ENCODE measurements around the gene DSP.

DSP gene

GRCh38 chr6:7546896-7547295 lies 5.4 kb downstream of the DSP start:
- H3K4me3 ChIP-seq (ENCODE audit: low read length in 2 of 2): no peak overlapping the region
- peaks cover 19 to 21% of the 10 kb centered on the region in 2 donors for H3K27me3 ChIP-seq (ENCODE audit: control insufficient read depth in 1 of 2, insufficient read depth in 2 of 2, low read length in 2 of 2)
- H3K27ac ChIP-seq (ENCODE audit: low read length): no peak overlapping the region
- no peaks in the 10 kb centered on the region for H3K9me3 ChIP-seq (ENCODE audit: control insufficient read depth in 2 of 2, low read length in 2 of 2)
- peaks cover 9% of the 10 kb centered on the region for H3K4me1 ChIP-seq (ENCODE audit: control insufficient read depth, insufficient read depth, low read length)
- H3K9ac ChIP-seq (ENCODE audit: low read length in 2 of 2): no peak overlapping the region
- H3K36me3 ChIP-seq (ENCODE audit: control insufficient read depth in 2 of 2, insufficient read depth in 2 of 2, low read length in 2 of 2): no peaks in the 10 kb centered on the region

- Histone ChIP-seq H3K9ac (ENCODE audit: low read length in 2 of 2) (no peak overlapping the region), H3K27me3 (ENCODE audit: control insufficient read depth in 1 of 2, insufficient read depth in 2 of 2, low read length in 2 of 2) (peaks cover 15 to 17% of the 10 kb centered on the region in 2 donors)
Observed at GRCh38 chr6:7547315-7547714, 5.8 kb downstream of the DSP start.

GRCh38 chr6:7550433-7550801 lies 8.9 kb downstream of the DSP start:
- no peaks in the 10 kb centered on the region for H3K4me1 ChIP-seq (ENCODE audit: control insufficient read depth, insufficient read depth, low read length)

More at GRCh38 chr6:7547315-7547714, 5.8 kb downstream of the DSP start:
- no peaks in the 10 kb centered on the region for H3K36me3 ChIP-seq (ENCODE audit: control insufficient read depth in 2 of 2, insufficient read depth in 2 of 2, low read length in 2 of 2)
- no peak overlapping the region for H3K27ac ChIP-seq (ENCODE audit: low read length)
- peaks cover 5% of the 10 kb centered on the region for H3K4me1 ChIP-seq (ENCODE audit: control insufficient read depth, insufficient read depth, low read length)
- H3K4me3 ChIP-seq (ENCODE audit: low read length in 2 of 2): no peak overlapping the region
- H3K9me3 ChIP-seq (ENCODE audit: control insufficient read depth in 2 of 2, low read length in 2 of 2): no peaks in the 10 kb centered on the region

GRCh38 chr6:7554533-7555275 lies 13.2 kb downstream of the DSP start:
- no peaks in the 10 kb centered on the region for H3K9me3 ChIP-seq (ENCODE audit: control insufficient read depth in 2 of 2, low read length in 2 of 2)
- H3K9ac ChIP-seq (ENCODE audit: low read length in 2 of 2): no peak overlapping the region
- no peak overlapping the region for H3K4me3 ChIP-seq (ENCODE audit: low read length in 2 of 2)
- peaks cover 5 to 8% of the 10 kb centered on the region in 2 donors for H3K27me3 ChIP-seq (ENCODE audit: control insufficient read depth in 1 of 2, insufficient read depth in 2 of 2, low read length in 2 of 2)
- H3K27ac ChIP-seq (ENCODE audit: low read length): no peak overlapping the region
- no peaks in the 10 kb centered on the region for H3K36me3 ChIP-seq (ENCODE audit: control insufficient read depth in 2 of 2, insufficient read depth in 2 of 2, low read length in 2 of 2)
- no peaks in the 10 kb centered on the region for H3K4me1 ChIP-seq (ENCODE audit: control insufficient read depth, insufficient read depth, low read length)

More at GRCh38 chr6:7550433-7550801, 8.9 kb downstream of the DSP start:
- Histone ChIP-seq H3K9ac (ENCODE audit: low read length in 2 of 2) (no peak overlapping the region), H3K27me3 (ENCODE audit: control insufficient read depth in 1 of 2, insufficient read depth in 2 of 2, low read length in 2 of 2) (peaks cover 7 to 9% of the 10 kb centered on the region in 2 donors), H3K27ac (ENCODE audit: low read length) (no peak overlapping the region), H3K9me3 (ENCODE audit: control insufficient read depth in 2 of 2, low read length in 2 of 2) (no peaks in the 10 kb centered on the region), H3K36me3 (ENCODE audit: control insufficient read depth in 2 of 2, insufficient read depth in 2 of 2, low read length in 2 of 2) (no peaks in the 10 kb centered on the region), H3K4me3 (ENCODE audit: low read length in 2 of 2) (no peak overlapping the region)

GRCh38 chr6:7555671-7556070 lies 14.2 kb downstream of the DSP start:
- Histone ChIP-seq H3K9me3 (ENCODE audit: control insufficient read depth in 2 of 2, low read length in 2 of 2) (no peaks in the 10 kb centered on the region), H3K4me1 (ENCODE audit: control insufficient read depth, insufficient read depth, low read length) (no peaks in the 10 kb centered on the region), H3K27me3 (ENCODE audit: control insufficient read depth in 1 of 2, insufficient read depth in 2 of 2, low read length in 2 of 2) (peaks cover 5 to 8% of the 10 kb centered on the region in 2 donors), H3K27ac (ENCODE audit: low read length) (no peak overlapping the region), H3K4me3 (ENCODE audit: low read length in 2 of 2) (no peak overlapping the region), H3K9ac (ENCODE audit: low read length in 2 of 2) (no peak overlapping the region), H3K36me3 (ENCODE audit: control insufficient read depth in 2 of 2, insufficient read depth in 2 of 2, low read length in 2 of 2) (no peaks in the 10 kb centered on the region)

GRCh38 chr6:7556394-7557106 lies 15.1 kb downstream of the DSP start:
- H3K9ac ChIP-seq (ENCODE audit: low read length in 2 of 2): no peak overlapping the region
- no peak overlapping the region for H3K27ac ChIP-seq (ENCODE audit: low read length)
- H3K9me3 ChIP-seq (ENCODE audit: control insufficient read depth in 2 of 2, low read length in 2 of 2): no peaks in the 10 kb centered on the region
- H3K36me3 ChIP-seq (ENCODE audit: control insufficient read depth in 2 of 2, insufficient read depth in 2 of 2, low read length in 2 of 2): no peaks in the 10 kb centered on the region
- no peak overlapping the region for H3K4me3 ChIP-seq (ENCODE audit: low read length in 2 of 2)
- H3K4me1 ChIP-seq (ENCODE audit: control insufficient read depth, insufficient read depth, low read length): no peaks in the 10 kb centered on the region
- peaks cover 9 to 12% of the 10 kb centered on the region in 2 donors for H3K27me3 ChIP-seq (ENCODE audit: control insufficient read depth in 1 of 2, insufficient read depth in 2 of 2, low read length in 2 of 2)

GRCh38 chr6:7557652-7558051 lies 16.2 kb downstream of the DSP start:
- Histone ChIP-seq H3K9ac (ENCODE audit: low read length in 2 of 2) (no peak overlapping the region), H3K27me3 (ENCODE audit: control insufficient read depth in 1 of 2, insufficient read depth in 2 of 2, low read length in 2 of 2) (peaks cover 10 to 11% of the 10 kb centered on the region in 2 donors), H3K4me1 (ENCODE audit: control insufficient read depth, insufficient read depth, low read length) (no peaks in the 10 kb centered on the region), H3K9me3 (ENCODE audit: control insufficient read depth in 2 of 2, low read length in 2 of 2) (no peaks in the 10 kb centered on the region), H3K27ac (ENCODE audit: low read length) (no peak overlapping the region), H3K36me3 (ENCODE audit: control insufficient read depth in 2 of 2, insufficient read depth in 2 of 2, low read length in 2 of 2) (no peaks in the 10 kb centered on the region), H3K4me3 (ENCODE audit: low read length in 2 of 2) (no peak overlapping the region)

- Histone ChIP-seq H3K9ac (ENCODE audit: low read length in 2 of 2) (no peak overlapping the region), H3K36me3 (ENCODE audit: control insufficient read depth in 2 of 2, insufficient read depth in 2 of 2, low read length in 2 of 2) (no peaks in the 10 kb centered on the region), H3K4me1 (ENCODE audit: control insufficient read depth, insufficient read depth, low read length) (no peaks in the 10 kb centered on the region), H3K27me3 (ENCODE audit: control insufficient read depth in 1 of 2, insufficient read depth in 2 of 2, low read length in 2 of 2) (peaks cover 11 to 14% of the 10 kb centered on the region in 2 donors), H3K4me3 (ENCODE audit: low read length in 2 of 2) (no peak overlapping the region), H3K9me3 (ENCODE audit: control insufficient read depth in 2 of 2, low read length in 2 of 2) (no peaks in the 10 kb centered on the region), H3K27ac (ENCODE audit: low read length) (no peak overlapping the region)
Observed at GRCh38 chr6:7558781-7559180, 17.3 kb downstream of the DSP start.

GRCh38 chr6:7559196-7559595 lies 17.7 kb downstream of the DSP start:
- Histone ChIP-seq H3K36me3 (ENCODE audit: control insufficient read depth in 2 of 2, insufficient read depth in 2 of 2, low read length in 2 of 2) (no peaks in the 10 kb centered on the region), H3K9ac (ENCODE audit: low read length in 2 of 2) (no peak overlapping the region), H3K4me3 (ENCODE audit: low read length in 2 of 2) (no peak overlapping the region), H3K27ac (ENCODE audit: low read length) (no peak overlapping the region), H3K27me3 (ENCODE audit: control insufficient read depth in 1 of 2, insufficient read depth in 2 of 2, low read length in 2 of 2) (peaks cover 11 to 14% of the 10 kb centered on the region in 2 donors), H3K9me3 (ENCODE audit: control insufficient read depth in 2 of 2, low read length in 2 of 2) (no peaks in the 10 kb centered on the region), H3K4me1 (ENCODE audit: control insufficient read depth, insufficient read depth, low read length) (no peaks in the 10 kb centered on the region)

GRCh38 chr6:7559651-7560385 lies 18.3 kb downstream of the DSP start:
- H3K27me3 ChIP-seq (ENCODE audit: control insufficient read depth in 1 of 2, insufficient read depth in 2 of 2, low read length in 2 of 2): peaks cover 9 to 14% of the 10 kb centered on the region in 2 donors
- no peak overlapping the region for H3K27ac ChIP-seq (ENCODE audit: low read length)
- H3K36me3 ChIP-seq (ENCODE audit: control insufficient read depth in 2 of 2, insufficient read depth in 2 of 2, low read length in 2 of 2): no peaks in the 10 kb centered on the region
- H3K4me3 ChIP-seq (ENCODE audit: low read length in 2 of 2): no peak overlapping the region
- H3K4me1 ChIP-seq (ENCODE audit: control insufficient read depth, insufficient read depth, low read length): no peaks in the 10 kb centered on the region
- no peak overlapping the region for H3K9ac ChIP-seq (ENCODE audit: low read length in 2 of 2)
- no peaks in the 10 kb centered on the region for H3K9me3 ChIP-seq (ENCODE audit: control insufficient read depth in 2 of 2, low read length in 2 of 2)
